ENCODE data around the gene DUSP5.

DUSP5 gene

GRCh38 chr10:110516815-110517492, 19.2 kb downstream of the DUSP5 start:
- no peak for TF ChIP-seq CTCF (IDR thresholded peaks at IDR 0.05; ENCODE audit: low read depth, low read length)
- no peak overlapping the region for H3K27ac ChIP-seq

GRCh38 chr10:110522365-110522988, 24.8 kb downstream of the DUSP5 start:
- no peak for TF ChIP-seq CTCF (IDR thresholded peaks at IDR 0.05; ENCODE audit: low read depth, low read length)
- no peak overlapping the region for H3K4me3 ChIP-seq (ENCODE audit: low read depth, low read length)
- no peaks in the 10 kb centered on the region for H3K36me3 ChIP-seq
- no peak overlapping the region for H3K27ac ChIP-seq
- H3K9me3 ChIP-seq (ENCODE audit: severe bottlenecking), result no peaks in the 10 kb centered on the region
- H3K27me3 ChIP-seq (ENCODE audit: insufficient read depth, low read depth, severe bottlenecking), result no peaks in the 10 kb centered on the region
- DNase-seq, result no peak

More at GRCh38 chr10:110516815-110517492, 19.2 kb downstream of the DUSP5 start:
- Histone ChIP-seq H3K4me3 (ENCODE audit: low read depth, low read length) (no peak overlapping the region), H3K9me3 (ENCODE audit: severe bottlenecking) (no peaks in the 10 kb centered on the region), H3K36me3 (peaks cover 26% of the 10 kb centered on the region), H3K27me3 (ENCODE audit: insufficient read depth, low read depth, severe bottlenecking) (no peaks in the 10 kb centered on the region)
- DNase-seq, result no peak

- H3K9me3 ChIP-seq (ENCODE audit: severe bottlenecking), result no peaks in the 10 kb centered on the region
- no peak overlapping the region for H3K27ac ChIP-seq
These were observed 26.0 kb downstream of the DUSP5 start for GRCh38 chr10:110523736-110524135.

DNA sequence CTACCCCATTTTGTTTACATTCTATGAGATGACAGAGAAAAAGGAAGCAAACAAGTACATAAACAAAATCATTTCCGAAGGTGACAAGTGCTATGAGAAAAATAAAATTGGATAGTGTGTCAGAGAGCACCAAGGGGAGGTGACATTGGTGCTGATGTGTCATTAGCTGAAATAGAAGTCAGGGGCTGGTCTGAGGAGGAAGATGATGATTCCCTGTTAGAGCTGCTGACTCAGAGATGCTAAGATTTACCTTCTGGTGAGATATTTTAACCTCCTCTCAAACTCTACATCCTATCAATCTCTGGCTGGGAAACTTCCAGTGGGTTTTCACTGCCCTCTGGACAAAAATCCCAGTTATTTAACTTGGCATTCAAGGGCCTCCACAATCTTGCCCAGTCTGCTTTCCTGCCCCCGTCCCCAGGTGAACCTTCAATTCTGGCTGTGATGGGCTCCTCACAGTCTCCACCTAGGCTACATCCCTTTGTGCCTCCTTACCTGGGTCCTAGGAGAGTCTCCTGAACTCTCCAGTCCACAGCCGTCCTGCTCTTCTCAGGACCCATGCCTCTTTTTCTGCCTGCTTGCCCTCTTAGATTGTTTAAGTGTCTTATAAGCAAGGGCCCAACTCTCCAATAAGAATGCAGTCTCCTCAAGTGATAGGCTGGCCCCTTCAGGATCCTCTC, 26.6 kb downstream of the DUSP5 start:
- no peak for TF ChIP-seq CTCF (IDR thresholded peaks at IDR 0.05; ENCODE audit: low read depth, low read length)
- Histone ChIP-seq H3K4me3 (ENCODE audit: low read depth, low read length) (no peak overlapping the region), H3K27ac (no peak overlapping the region), H3K9me3 (ENCODE audit: severe bottlenecking) (no peaks in the 10 kb centered on the region), H3K36me3 (no peaks in the 10 kb centered on the region), H3K27me3 (ENCODE audit: insufficient read depth, low read depth, severe bottlenecking) (no peaks in the 10 kb centered on the region)
- no peak for DNase-seq

More at GRCh38 chr10:110523736-110524135, 26.0 kb downstream of the DUSP5 start:
- no peak for TF ChIP-seq CTCF (IDR thresholded peaks at IDR 0.05; ENCODE audit: low read depth, low read length)
- DNase-seq, result no peak
- H3K27me3 ChIP-seq (ENCODE audit: insufficient read depth, low read depth, severe bottlenecking), result no peaks in the 10 kb centered on the region
- no peak overlapping the region for H3K4me3 ChIP-seq (ENCODE audit: low read depth, low read length)
- H3K36me3 ChIP-seq, result no peaks in the 10 kb centered on the region

GRCh38 chr10:110524859-110525232, 27.1 kb downstream of the DUSP5 start:
- no peak overlapping the region for H3K27ac ChIP-seq
- no peak for DNase-seq
- H3K27me3 ChIP-seq (ENCODE audit: insufficient read depth, low read depth, severe bottlenecking), result no peaks in the 10 kb centered on the region
- H3K4me3 ChIP-seq (ENCODE audit: low read depth, low read length), result no peak overlapping the region
- H3K9me3 ChIP-seq (ENCODE audit: severe bottlenecking), result no peaks in the 10 kb centered on the region
- no peak for TF ChIP-seq CTCF (IDR thresholded peaks at IDR 0.05; ENCODE audit: low read depth, low read length)
- H3K36me3 ChIP-seq, result no peaks in the 10 kb centered on the region
